ENCODE results near the gene STEAP1B.

STEAP1B gene

GRCh38 chr7:22397981-22398380 lies 102.0 kb downstream of the STEAP1B start:
- no peak for DNase-seq

GRCh38 chr7:22395222-22395621 lies 104.8 kb downstream of the STEAP1B start:
- DNase-seq = no peak

GRCh38 chr7:22394739-22395138 lies 105.2 kb downstream of the STEAP1B start:
- DNase-seq = no peak

- DNase-seq = no peak
These were observed 105.9 kb downstream of the STEAP1B start for GRCh38 chr7:22393913-22394729.

GRCh38 chr7:22390516-22390915 lies 109.5 kb downstream of the STEAP1B start:
- no peak for DNase-seq

GRCh38 chr7:22389892-22390291 lies 110.1 kb downstream of the STEAP1B start:
- DNase-seq = no peak

- DNase-seq = no peak
These were observed 112.4 kb downstream of the STEAP1B start for GRCh38 chr7:22387583-22387982.

- DNase-seq = no peak
These were observed 113.1 kb downstream of the STEAP1B start for GRCh38 chr7:22386865-22387264.

GRCh38 chr7:22386206-22386858 lies 113.7 kb downstream of the STEAP1B start:
- DNase-seq = no peak

- no peak for DNase-seq
These were observed 114.7 kb downstream of the STEAP1B start for GRCh38 chr7:22385326-22385725.

GRCh38 chr7:22380333-22380732 lies 119.7 kb downstream of the STEAP1B start:
- DNase-seq = no peak

GRCh38 chr7:22378199-22378980 lies 121.6 kb downstream of the STEAP1B start:
- no peak for DNase-seq

- no peak for DNase-seq
These were observed 122.3 kb downstream of the STEAP1B start for GRCh38 chr7:22377703-22378102.

GRCh38 chr7:22375359-22376048 lies 124.5 kb downstream of the STEAP1B start:
- DNase-seq = no peak

GRCh38 chr7:22373911-22374310 lies 126.1 kb downstream of the STEAP1B start:
- DNase-seq = no peak

- no peak for DNase-seq
These were observed 126.6 kb downstream of the STEAP1B start for GRCh38 chr7:22373388-22373787.

- DNase-seq = no peak
These were observed 127.1 kb downstream of the STEAP1B start for GRCh38 chr7:22372863-22373262.

- DNase-seq = no peak
These were observed 128.1 kb downstream of the STEAP1B start for GRCh38 chr7:22371878-22372277.
